Gastroesophageal sphincter (tissue), 4 donors: ENCODE results near the gene ERVH48-1. TPM values are rescaled to one million over a fixed set of nuclear protein-coding genes. Genes with fewer than 3 reads are reported as not detected.

ENCODE experiments used
- ATAC-seq: fragments of 150-250 bp; one replicate; pipeline ENCODE4 v1.9.1; 2016; ENCODE audit warnings: mild to moderate bottlenecking, moderate library complexity
- H3K27ac ChIP-seq, 4 donors: fragments of 200-600 bp; sonication (generic) in 3 of 4; 1 replicate in 3 of 4; 2 replicates in 1 of 4; pipeline ENCODE4 v1.5.1; 2016 to 2019
- H3K27me3 ChIP-seq: fragments of 200-600 bp; sonication (generic); one replicate; pipeline ENCODE4 v1.5.1; 2019
- H3K36me3 ChIP-seq, 2 donors: fragments of 200-600 bp; sonication (generic); one replicate each; pipeline ENCODE4 v1.5.1; 2019; ENCODE audit warnings: control low read depth in 1 of 2
- H3K4me1 ChIP-seq, 3 donors: fragments of 200-600 bp; sonication (generic); 1 replicate in 2 of 3; 2 replicates in 1 of 3; pipeline ENCODE4 v1.5.1; 2016 to 2019; ENCODE audit warnings: control low read depth in 2 of 3
- H3K4me3 ChIP-seq, 2 donors: fragments of 200-600 bp; sonication (generic); one replicate each; pipeline ENCODE4 v1.5.1; 2019; ENCODE audit warnings: mild to moderate bottlenecking in 1 of 2, moderate library complexity in 1 of 2
- H3K9me3 ChIP-seq, 3 donors: fragments of 200-600 bp; sonication (generic); one replicate each; pipeline ENCODE4 v1.5.1; 2017 to 2019; ENCODE audit warnings: control low read depth in 2 of 3
- EP300 ChIP-seq: sonication (generic); formaldehyde crosslinking; IDR thresholded peaks from one replicate; pipeline ENCODE4 v1.6.1; 2017; ENCODE audit warnings: antibody characterized with exemption, mild to moderate bottlenecking
- POLR2A ChIP-seq, 2 donors: fragments of 450-650 bp; IDR thresholded peaks; one replicate each; pipeline ENCODE4 v1.6.1; 2017; ENCODE audit warnings: antibody characterized with exemption in 2 of 2, mild to moderate bottlenecking in 2 of 2, moderate library complexity in 1 of 2
- POLR2AphosphoS5 ChIP-seq: sonication (generic); formaldehyde crosslinking; IDR thresholded peaks from one replicate; pipeline ENCODE4 v1.6.1; 2017; ENCODE audit warnings: antibody characterized with exemption
- WGBS, 2 donors: methylation state at CpG; one replicate each; pipeline ENCODE4 v1.1.5; 2018; ENCODE audit warnings: low coverage in 1 of 2; 5-methylcytosine and 5-hydroxymethylcytosine counted together
- total RNA-seq, 4 donors: library from RNA; depleted of rRNA; stranded (reverse); fragments of >200 nt; gene quantifications; one replicate each; pipeline ENCODE4 v1.1.0, GENCODE V29; 2016
- TF ChIP-seq, protein P1 (sequence below), 4 experiments: fragments of 200-600 bp in 2 of 4; fragments of 450-650 bp in 2 of 4; sonication (generic) in 1 of 4; IDR thresholded peaks; one replicate each; pipeline ENCODE4 v1.5.1; 2017 to 2019; ENCODE audit warnings: antibody characterized with exemption in 4 of 4, mild to moderate bottlenecking in 2 of 4, moderate library complexity in 2 of 4

Gene ERVH48-1
- total RNA-seq, 4 donors from 2014 or later, result not detected

DNA sequence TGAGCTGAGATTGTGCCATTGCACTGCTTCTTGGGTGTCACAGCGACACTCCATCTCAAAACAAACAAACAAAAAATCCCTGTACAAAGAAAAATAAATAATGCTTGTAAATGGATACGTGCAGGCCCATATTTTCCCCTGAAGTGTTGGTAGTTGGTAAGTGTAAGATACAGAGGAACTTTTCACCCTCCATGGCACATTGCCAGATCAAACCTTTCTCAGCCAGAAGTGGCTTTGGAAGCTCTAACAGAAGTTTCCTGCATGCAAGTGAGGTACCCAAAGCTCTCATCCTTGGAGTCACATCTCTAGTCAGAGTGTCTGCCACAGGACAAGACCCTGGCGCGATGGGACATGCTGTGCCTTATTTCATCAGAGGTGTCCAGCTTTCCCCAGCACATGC is 25.0 kb downstream of the ERVH48-1 start:
- H3K36me3 ChIP-seq, result peaks cover 0 to 92% of the 10 kb centered on the region in 2 donors
- H3K27me3 ChIP-seq, result no peaks in the 10 kb centered on the region
- H3K9me3 ChIP-seq, result no peaks in the 10 kb centered on the region
- 75% methylated on average over 2 of the region's 4 CpGs; no CpG with 5 or more reads in 1 of the 2 donors for WGBS, 2 donors
- no peak overlapping the region for H3K4me3 ChIP-seq
- no peak for ATAC-seq
- H3K4me1 ChIP-seq, result peaks cover 0 to 46% (median 0%) of the 10 kb centered on the region in 3 donors
- no peak for TF ChIP-seq POLR2AphosphoS5
- TF ChIP-seq POLR2A (IDR thresholded peaks at IDR 0.05), result no peak
- no peak for TF ChIP-seq EP300
- TF ChIP-seq, protein P1, sequence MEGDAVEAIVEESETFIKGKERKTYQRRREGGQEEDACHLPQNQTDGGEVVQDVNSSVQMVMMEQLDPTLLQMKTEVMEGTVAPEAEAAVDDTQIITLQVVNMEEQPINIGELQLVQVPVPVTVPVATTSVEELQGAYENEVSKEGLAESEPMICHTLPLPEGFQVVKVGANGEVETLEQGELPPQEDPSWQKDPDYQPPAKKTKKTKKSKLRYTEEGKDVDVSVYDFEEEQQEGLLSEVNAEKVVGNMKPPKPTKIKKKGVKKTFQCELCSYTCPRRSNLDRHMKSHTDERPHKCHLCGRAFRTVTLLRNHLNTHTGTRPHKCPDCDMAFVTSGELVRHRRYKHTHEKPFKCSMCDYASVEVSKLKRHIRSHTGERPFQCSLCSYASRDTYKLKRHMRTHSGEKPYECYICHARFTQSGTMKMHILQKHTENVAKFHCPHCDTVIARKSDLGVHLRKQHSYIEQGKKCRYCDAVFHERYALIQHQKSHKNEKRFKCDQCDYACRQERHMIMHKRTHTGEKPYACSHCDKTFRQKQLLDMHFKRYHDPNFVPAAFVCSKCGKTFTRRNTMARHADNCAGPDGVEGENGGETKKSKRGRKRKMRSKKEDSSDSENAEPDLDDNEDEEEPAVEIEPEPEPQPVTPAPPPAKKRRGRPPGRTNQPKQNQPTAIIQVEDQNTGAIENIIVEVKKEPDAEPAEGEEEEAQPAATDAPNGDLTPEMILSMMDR (IDR thresholded peaks at IDR 0.05), result no peak
- no peak overlapping the region for H3K27ac ChIP-seq

DNA sequence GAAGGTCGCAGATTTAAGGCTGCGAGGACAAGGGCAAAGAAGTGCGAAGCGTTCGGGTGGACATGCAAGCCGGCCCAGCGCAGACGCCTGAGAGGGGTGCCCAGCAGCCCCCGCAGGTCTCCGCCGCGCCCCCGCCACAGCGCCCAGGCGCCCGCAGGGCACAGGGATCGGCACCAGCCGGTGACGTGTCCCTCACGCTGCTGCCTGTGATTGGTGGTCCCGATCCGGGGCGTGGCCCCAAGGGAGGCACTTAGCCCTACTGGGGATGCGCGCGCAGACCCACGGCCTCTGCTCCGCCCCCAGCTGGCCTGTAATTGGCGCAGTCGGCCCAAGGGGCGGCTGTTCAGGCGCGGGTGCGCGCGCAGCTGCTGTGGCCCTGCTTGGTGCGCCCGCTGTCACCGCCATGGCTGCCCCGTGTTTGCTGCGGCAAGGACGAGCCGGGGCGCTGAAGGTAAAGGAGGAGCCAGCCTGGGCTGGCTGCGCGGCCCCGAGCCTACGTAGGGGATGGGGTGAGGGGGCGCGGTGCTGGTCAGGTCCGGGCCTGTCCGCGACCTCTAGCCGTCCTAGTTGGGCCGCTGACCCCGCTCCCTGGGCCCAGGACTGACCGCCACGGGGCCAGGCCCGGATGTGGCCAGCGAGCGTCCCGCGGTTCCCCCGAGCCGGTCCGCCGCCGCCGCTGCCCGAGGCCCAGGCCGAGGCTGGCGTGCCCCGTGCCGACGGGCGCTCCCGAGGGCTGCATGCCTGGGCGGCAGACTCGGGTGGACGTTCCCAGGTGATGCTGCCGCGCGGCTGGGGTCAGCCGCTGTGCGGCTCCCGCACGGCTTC is 32.3 kb downstream of the ERVH48-1 start, which contains the start of gene NDUFV3:
Gene NDUFV3, plus strand, starts transcription at position 379 of the 825 bp plus-strand sequence. Its CDS starts 25 bp downstream, at position 404.
- TF ChIP-seq POLR2AphosphoS5 (peak; percentile 97), POLR2A (IDR thresholded peaks at IDR 0.05) (peak; percentile 93), EP300 (no peak)
- TF ChIP-seq, protein P1 (IDR thresholded peaks at IDR 0.05), result peak in 2 of 4 experiments; percentile 7 to 24
- 0% methylated on average over 6 of the region's 87 CpGs; no CpG with 5 or more reads in 1 of the 2 donors for WGBS, 2 donors
- H3K36me3 ChIP-seq, result peaks cover 0 to 24% of the 10 kb centered on the region in 2 donors
- peak; percentile 98 for ATAC-seq
- peak within 1 kb of the TSS; percentile 85 to 99 (median 94) for H3K27ac ChIP-seq
- peaks cover 0 to 31% (median 3%) of the 10 kb centered on the region in 3 donors for H3K4me1 ChIP-seq
- H3K9me3 ChIP-seq, result no peaks in the 10 kb centered on the region
- H3K27me3 ChIP-seq, result no peaks in the 10 kb centered on the region
- peak within 1 kb of the TSS; percentile 62 to 66 for H3K4me3 ChIP-seq

GRCh38 chr21:42892582-42892930 is 32.9 kb downstream of the ERVH48-1 start:
- peak; percentile 32 for ATAC-seq
- TF ChIP-seq POLR2A (IDR thresholded peaks at IDR 0.05) (no peak), POLR2AphosphoS5 (no peak), EP300 (no peak)
- TF ChIP-seq, protein P1 (IDR thresholded peaks at IDR 0.05), result no peak
- WGBS, 2 donors, result 0 to 11% methylated on average over 5 to 7 of the region's 18 CpGs

GRCh38 chr21:42887326-42887725 is 38.1 kb downstream of the ERVH48-1 start:
- no peak overlapping the region for H3K4me3 ChIP-seq
- H3K4me1 ChIP-seq, result peaks cover 0 to 4% (median under 1%) of the 10 kb centered on the region in 3 donors
- no peak for TF ChIP-seq EP300
- no peak for TF ChIP-seq POLR2AphosphoS5
- TF ChIP-seq POLR2A (IDR thresholded peaks at IDR 0.05), result no peak
- TF ChIP-seq, protein P1 (IDR thresholded peaks at IDR 0.05), result no peak
- no peak for ATAC-seq
- WGBS, 2 donors, result 85 to 95% methylated on average over 4 to 5 of the region's 5 CpGs
- no peak overlapping the region for H3K27ac ChIP-seq
- H3K27me3 ChIP-seq, result no peaks in the 10 kb centered on the region
- no peaks in the 10 kb centered on the region for H3K36me3 ChIP-seq
- H3K9me3 ChIP-seq, result no peaks in the 10 kb centered on the region

More at GRCh38 chr21:42892582-42892930, 32.9 kb downstream of the ERVH48-1 start:
- H3K27me3 ChIP-seq, result no peaks in the 10 kb centered on the region
- peak overlapping the region; percentile 85 to 99 (median 94) for H3K27ac ChIP-seq
- H3K4me1 ChIP-seq, result peaks cover 0 to 31% (median 3%) of the 10 kb centered on the region in 3 donors
- peak overlapping the region; percentile 44 to 66 for H3K4me3 ChIP-seq
- no peaks in the 10 kb centered on the region for H3K9me3 ChIP-seq
- peaks cover 0 to 18% of the 10 kb centered on the region in 2 donors for H3K36me3 ChIP-seq
